Measurements from ENCODE around the gene OOEP. TPM values are rescaled to one million over a fixed set of nuclear protein-coding genes. Genes with fewer than 3 reads are reported as not detected.

Gene OOEP
- total RNA-seq, 1 donor from 2014 or later = not detected

DNA sequence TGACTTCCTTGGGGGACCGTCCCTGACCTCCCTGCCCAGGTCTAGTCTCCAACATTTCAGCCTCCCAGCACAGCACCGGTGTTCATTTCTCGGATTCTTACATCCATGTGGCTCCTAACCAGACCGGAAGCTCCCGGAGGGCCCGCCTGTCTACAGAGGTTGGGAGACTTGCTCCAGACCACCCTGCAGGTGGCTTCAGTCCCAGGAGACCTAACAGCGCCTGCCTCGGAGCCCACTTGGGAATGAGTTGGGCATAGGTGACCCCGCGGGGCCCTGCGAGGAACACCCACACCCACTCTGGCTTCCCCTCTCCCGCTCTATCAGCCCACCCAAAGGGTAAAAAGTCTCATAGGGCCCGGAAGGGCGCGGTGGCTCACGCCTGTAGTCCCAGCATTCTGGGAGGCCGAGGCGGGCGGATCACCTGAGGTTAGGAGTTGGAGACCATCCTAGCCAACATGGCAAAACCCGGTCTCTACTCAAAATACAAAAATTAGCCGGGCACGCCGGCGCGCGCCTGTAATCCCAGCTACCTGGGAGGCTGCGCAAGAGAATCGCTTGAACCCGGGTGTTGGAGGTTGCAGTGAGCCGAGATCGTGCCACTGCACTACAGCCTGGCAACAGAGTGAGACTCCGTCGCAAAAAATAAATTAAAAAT is 21.0 kb downstream of the OOEP start:
- Mint-ChIP-seq H3K27ac (ENCODE audit: unreplicated experiment) (no peak overlapping the region), H3K36me3 (ENCODE audit: low read depth, unreplicated experiment) (no peaks in the 10 kb centered on the region), H3K9me3 (ENCODE audit: unreplicated experiment) (no peaks in the 10 kb centered on the region), H3K4me1 (ENCODE audit: unreplicated experiment) (peaks cover 5% of the 10 kb centered on the region), H3K27me3 (ENCODE audit: unreplicated experiment) (no peaks in the 10 kb centered on the region), H3K4me3 (ENCODE audit: unreplicated experiment) (no peak overlapping the region)
- no peak for DNase-seq (ENCODE audit: low spot score)
- TF ChIP-seq, protein P1, sequence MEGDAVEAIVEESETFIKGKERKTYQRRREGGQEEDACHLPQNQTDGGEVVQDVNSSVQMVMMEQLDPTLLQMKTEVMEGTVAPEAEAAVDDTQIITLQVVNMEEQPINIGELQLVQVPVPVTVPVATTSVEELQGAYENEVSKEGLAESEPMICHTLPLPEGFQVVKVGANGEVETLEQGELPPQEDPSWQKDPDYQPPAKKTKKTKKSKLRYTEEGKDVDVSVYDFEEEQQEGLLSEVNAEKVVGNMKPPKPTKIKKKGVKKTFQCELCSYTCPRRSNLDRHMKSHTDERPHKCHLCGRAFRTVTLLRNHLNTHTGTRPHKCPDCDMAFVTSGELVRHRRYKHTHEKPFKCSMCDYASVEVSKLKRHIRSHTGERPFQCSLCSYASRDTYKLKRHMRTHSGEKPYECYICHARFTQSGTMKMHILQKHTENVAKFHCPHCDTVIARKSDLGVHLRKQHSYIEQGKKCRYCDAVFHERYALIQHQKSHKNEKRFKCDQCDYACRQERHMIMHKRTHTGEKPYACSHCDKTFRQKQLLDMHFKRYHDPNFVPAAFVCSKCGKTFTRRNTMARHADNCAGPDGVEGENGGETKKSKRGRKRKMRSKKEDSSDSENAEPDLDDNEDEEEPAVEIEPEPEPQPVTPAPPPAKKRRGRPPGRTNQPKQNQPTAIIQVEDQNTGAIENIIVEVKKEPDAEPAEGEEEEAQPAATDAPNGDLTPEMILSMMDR (IDR thresholded peaks at IDR 0.05; ENCODE audit: unreplicated experiment) = no peak

DNA sequence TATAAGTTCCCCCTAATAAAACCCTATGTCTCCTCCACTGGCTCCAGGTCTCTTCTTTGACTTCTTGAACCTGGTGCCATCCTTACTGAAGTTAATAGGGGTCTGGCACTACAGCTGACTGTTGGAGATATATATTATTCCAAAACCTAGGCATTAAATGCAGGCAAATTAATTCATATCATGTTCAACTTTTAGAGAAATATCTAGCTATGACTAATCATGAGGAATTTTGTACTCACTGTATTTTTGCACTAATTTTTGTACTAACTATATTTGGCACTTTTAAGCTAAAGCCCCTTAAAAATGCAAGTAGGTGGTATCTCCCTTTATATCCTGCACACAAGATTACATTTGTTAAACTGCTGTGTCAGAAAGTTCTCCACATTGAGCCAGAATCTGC is 26.5 kb downstream of the OOEP start:
- no peaks in the 10 kb centered on the region for H3K4me1 Mint-ChIP-seq (ENCODE audit: unreplicated experiment)
- H3K36me3 Mint-ChIP-seq (ENCODE audit: low read depth, unreplicated experiment) = no peaks in the 10 kb centered on the region
- no peaks in the 10 kb centered on the region for H3K27me3 Mint-ChIP-seq (ENCODE audit: unreplicated experiment)
- no peaks in the 10 kb centered on the region for H3K9me3 Mint-ChIP-seq (ENCODE audit: unreplicated experiment)
- DNase-seq (ENCODE audit: low spot score) = no peak
- TF ChIP-seq, protein P1 (IDR thresholded peaks at IDR 0.05; ENCODE audit: unreplicated experiment) = no peak
- no peak overlapping the region for H3K4me3 Mint-ChIP-seq (ENCODE audit: unreplicated experiment)
- no peak overlapping the region for H3K27ac Mint-ChIP-seq (ENCODE audit: unreplicated experiment)

DNA sequence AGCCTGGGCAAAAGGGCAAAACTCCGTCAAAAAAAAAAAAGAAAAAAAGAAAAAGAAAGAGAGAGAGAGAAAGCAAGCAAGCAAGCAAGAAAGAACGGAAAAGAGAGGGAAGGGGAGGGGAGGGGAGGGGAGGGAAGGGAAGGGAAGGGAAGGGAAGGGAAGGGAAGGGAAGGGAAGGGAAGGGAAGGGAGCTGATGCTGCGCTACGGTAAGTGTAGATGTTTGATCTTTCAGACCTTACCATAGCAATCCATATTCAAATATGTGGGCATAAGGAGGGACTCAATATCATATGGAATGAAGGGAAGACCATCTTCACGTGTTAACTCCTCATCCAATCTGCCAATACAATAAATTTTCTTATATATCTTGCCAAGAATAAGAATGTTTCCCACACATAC is 27.5 kb downstream of the OOEP start:
- Mint-ChIP-seq H3K36me3 (ENCODE audit: low read depth, unreplicated experiment) (no peaks in the 10 kb centered on the region), H3K9me3 (ENCODE audit: unreplicated experiment) (no peaks in the 10 kb centered on the region), H3K27me3 (ENCODE audit: unreplicated experiment) (no peaks in the 10 kb centered on the region), H3K27ac (ENCODE audit: unreplicated experiment) (no peak overlapping the region), H3K4me1 (ENCODE audit: unreplicated experiment) (no peaks in the 10 kb centered on the region), H3K4me3 (ENCODE audit: unreplicated experiment) (no peak overlapping the region)
- DNase-seq (ENCODE audit: low spot score) = no peak
- TF ChIP-seq, protein P1 (IDR thresholded peaks at IDR 0.05; ENCODE audit: unreplicated experiment) = no peak

DNA sequence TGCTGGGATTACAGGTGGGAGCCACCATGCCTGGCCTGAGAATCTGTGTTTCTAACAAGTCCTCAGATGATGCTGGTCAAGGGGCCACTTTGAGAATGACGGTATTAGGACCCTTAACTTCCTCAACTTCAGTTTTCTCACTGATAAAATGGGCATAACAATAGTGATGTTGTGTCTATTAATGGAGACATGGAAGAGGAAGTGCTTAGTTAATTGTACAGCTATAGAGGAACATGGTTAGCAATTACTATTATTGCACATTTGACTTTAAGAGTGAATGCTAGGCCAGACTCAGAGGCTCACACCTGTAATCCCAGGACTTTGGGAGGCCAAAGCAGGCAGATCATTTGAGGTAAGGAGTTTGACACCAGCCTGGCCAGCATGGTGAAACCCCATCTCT is 28.4 kb downstream of the OOEP start:
- no peaks in the 10 kb centered on the region for H3K27me3 Mint-ChIP-seq (ENCODE audit: unreplicated experiment)
- no peak overlapping the region for H3K27ac Mint-ChIP-seq (ENCODE audit: unreplicated experiment)
- H3K36me3 Mint-ChIP-seq (ENCODE audit: low read depth, unreplicated experiment) = no peaks in the 10 kb centered on the region
- no peaks in the 10 kb centered on the region for H3K4me1 Mint-ChIP-seq (ENCODE audit: unreplicated experiment)
- no peak overlapping the region for H3K4me3 Mint-ChIP-seq (ENCODE audit: unreplicated experiment)
- TF ChIP-seq, protein P1 (IDR thresholded peaks at IDR 0.05; ENCODE audit: unreplicated experiment) = no peak
- DNase-seq (ENCODE audit: low spot score) = no peak
- no peaks in the 10 kb centered on the region for H3K9me3 Mint-ChIP-seq (ENCODE audit: unreplicated experiment)

DNA sequence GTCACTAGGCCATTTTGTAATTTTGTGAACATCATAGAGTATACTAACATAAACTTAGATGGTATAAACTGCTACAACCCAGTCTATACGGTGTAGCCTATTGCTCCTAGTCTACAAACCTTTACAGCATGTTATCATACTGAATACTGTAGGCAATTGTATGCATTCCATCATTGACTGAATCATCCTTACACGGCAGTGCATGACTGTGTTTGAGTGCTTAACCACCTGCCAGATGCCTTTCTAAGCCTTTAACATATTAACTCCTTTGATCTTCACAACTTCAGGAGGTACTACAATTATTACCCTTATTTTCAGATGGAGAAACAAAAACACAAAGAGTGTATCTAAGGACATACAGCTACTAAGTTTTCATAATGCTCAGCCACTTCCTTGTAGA is 29.6 kb downstream of the OOEP start:
- TF ChIP-seq, protein P1 (IDR thresholded peaks at IDR 0.05; ENCODE audit: unreplicated experiment) = no peak
- Mint-ChIP-seq H3K27ac (ENCODE audit: unreplicated experiment) (no peak overlapping the region), H3K9me3 (ENCODE audit: unreplicated experiment) (no peaks in the 10 kb centered on the region), H3K4me1 (ENCODE audit: unreplicated experiment) (no peaks in the 10 kb centered on the region), H3K27me3 (ENCODE audit: unreplicated experiment) (no peaks in the 10 kb centered on the region), H3K36me3 (ENCODE audit: low read depth, unreplicated experiment) (no peaks in the 10 kb centered on the region), H3K4me3 (ENCODE audit: unreplicated experiment) (no peak overlapping the region)
- DNase-seq (ENCODE audit: low spot score) = no peak

Data from endothelial cell (in vitro differentiated cells).